ENCODE data around the gene GRM8.
"Not testable (repeated sequence)": the region's sequence is repeated elsewhere in the genome, so short reads cannot be mapped to it uniquely, and the experiment has no call there.

GRCh38 chr7:126887560-126887959 is 365.2 kb downstream of the GRM8 start:
- not testable (repeated sequence) for TF ChIP-seq EGR1 (IDR thresholded peaks at IDR 0.05; ENCODE audit: low read depth in 2 of 2); CTCF (IDR thresholded peaks at IDR 0.05; ENCODE audit: low read depth, low read length, missing input control); SP1 (IDR thresholded peaks at IDR 0.05); MAX (IDR thresholded peaks at IDR 0.05); ZBTB33 (IDR thresholded peaks at IDR 0.05); ATF3 (IDR thresholded peaks at IDR 0.05); RAD21 (IDR thresholded peaks at IDR 0.05); TAF1 (conservative IDR thresholded peaks at IDR 0.05); YY1 (IDR thresholded peaks at IDR 0.05); REST (IDR thresholded peaks at IDR 0.05); RXRA (IDR thresholded peaks at IDR 0.05); GABPA (IDR thresholded peaks at IDR 0.05 in 1 of 2, conservative IDR thresholded peaks at IDR 0.05 in 1 of 2); FOXA1 (IDR thresholded peaks at IDR 0.05)
